ENCODE measurements around the gene ADAMTS13.
A peak's percentile ranks its signal among the peaks of the same experiment; 100 is the strongest.

ADAMTS13 gene

GRCh38 chr9:133490865-133491655 is 68.9 kb downstream of the ADAMTS13 start:
- no peak for TF ChIP-seq CTCF (IDR thresholded peaks at IDR 0.05)
- no peak for DNase-seq (ENCODE audit: low spot score)
- H3K27ac ChIP-seq = peak overlapping the region in 1 of 2 donors; percentile 75
- H3K4me3 ChIP-seq = no peak overlapping the region

- Histone ChIP-seq H3K4me3 (no peak overlapping the region), H3K27ac (peak overlapping the region; percentile 52 to 75)
- no peak for TF ChIP-seq CTCF (IDR thresholded peaks at IDR 0.05)
- no peak for DNase-seq (ENCODE audit: low spot score)
Observed at GRCh38 chr9:133491656-133491925, 69.4 kb downstream of the ADAMTS13 start.

- TF ChIP-seq CTCF (IDR thresholded peaks at IDR 0.05) = no peak
- Histone ChIP-seq H3K27ac (peak overlapping the region; percentile 52 to 75), H3K4me3 (no peak overlapping the region)
- no peak for DNase-seq (ENCODE audit: low spot score)
Observed at GRCh38 chr9:133492061-133493021, 70.2 kb downstream of the ADAMTS13 start.

- H3K4me3 ChIP-seq = no peak overlapping the region
- no peak for DNase-seq (ENCODE audit: low spot score)
- H3K27ac ChIP-seq = peak overlapping the region in 1 of 2 donors; percentile 75
- no peak for TF ChIP-seq CTCF (IDR thresholded peaks at IDR 0.05)
Observed at GRCh38 chr9:133493428-133493827, 71.3 kb downstream of the ADAMTS13 start.

- no peak for DNase-seq (ENCODE audit: low spot score)
- Histone ChIP-seq H3K27ac (peak overlapping the region in 1 of 2 donors; percentile 20), H3K4me3 (no peak overlapping the region)
- no peak for TF ChIP-seq CTCF (IDR thresholded peaks at IDR 0.05)
Observed at GRCh38 chr9:133493845-133494540, 71.8 kb downstream of the ADAMTS13 start.

GRCh38 chr9:133494636-133495326 is 72.6 kb downstream of the ADAMTS13 start:
- peak overlapping the region in 1 of 2 donors; percentile 20 for H3K27ac ChIP-seq
- H3K4me3 ChIP-seq = no peak overlapping the region
- TF ChIP-seq CTCF (IDR thresholded peaks at IDR 0.05) = no peak
- DNase-seq (ENCODE audit: low spot score) = no peak

Measured in coronary artery (tissue), 2 donors.